ENCODE data around the gene SDF4.

GRCh38 chr1:1199961-1200875 lies 31.6 kb downstream of the SDF4 start:
- no peak for TF ChIP-seq EZH2 (IDR thresholded peaks at IDR 0.05; ENCODE audit: insufficient read depth, poor library complexity, severe bottlenecking)
- TF ChIP-seq EZH2phosphoT487 (IDR thresholded peaks at IDR 0.05; ENCODE audit: insufficient read depth, low read depth) = no peak

All from GM23248 (cell line).